ENCODE data around the gene PRR16.

PRR16 gene

GRCh38 chr5:120532835-120533234, 68.7 kb downstream of the PRR16 start:
- Histone ChIP-seq H3K4me1 (ENCODE audit: low read depth, poor library complexity, severe bottlenecking) (no peaks in the 10 kb centered on the region), H3K79me2 (ENCODE audit: insufficient read depth, low read depth) (no peaks in the 10 kb centered on the region), H3K9ac (no peak overlapping the region)

GRCh38 chr5:120533581-120533980, 69.5 kb downstream of the PRR16 start:
- no peaks in the 10 kb centered on the region for H3K27me3 ChIP-seq (ENCODE audit: insufficient read depth, low read depth)
- no peak overlapping the region for H3K4me3 ChIP-seq (IDR thresholded peaks at IDR 0.05; ENCODE audit: insufficient read depth, low read depth, low read length)
- no peak overlapping the region for H3K4me2 ChIP-seq
- no peaks in the 10 kb centered on the region for H3K4me1 ChIP-seq (ENCODE audit: low read depth, poor library complexity, severe bottlenecking)
- TF ChIP-seq CTCF (conservative IDR thresholded peaks at IDR 0.05; ENCODE audit: low read depth, low read length): no peak
- no peaks in the 10 kb centered on the region for H4K20me1 ChIP-seq (ENCODE audit: insufficient read depth)
- no peak overlapping the region for H3K9ac ChIP-seq
- no peak overlapping the region for H3K27ac ChIP-seq
- no peaks in the 10 kb centered on the region for H3K79me2 ChIP-seq (ENCODE audit: insufficient read depth, low read depth)
- H3K36me3 ChIP-seq (ENCODE audit: insufficient read depth): no peaks in the 10 kb centered on the region
- no peak overlapping the region for H2AFZ ChIP-seq (ENCODE audit: low read depth)

More at GRCh38 chr5:120532835-120533234, 68.7 kb downstream of the PRR16 start:
- no peak overlapping the region for H3K4me3 ChIP-seq (IDR thresholded peaks at IDR 0.05; ENCODE audit: insufficient read depth, low read depth, low read length)
- H3K27ac ChIP-seq: no peak overlapping the region
- TF ChIP-seq CTCF (conservative IDR thresholded peaks at IDR 0.05; ENCODE audit: low read depth, low read length): no peak
- no peaks in the 10 kb centered on the region for H4K20me1 ChIP-seq (ENCODE audit: insufficient read depth)
- H2AFZ ChIP-seq (ENCODE audit: low read depth): no peak overlapping the region
- H3K27me3 ChIP-seq (ENCODE audit: insufficient read depth, low read depth): no peaks in the 10 kb centered on the region
- H3K36me3 ChIP-seq (ENCODE audit: insufficient read depth): no peaks in the 10 kb centered on the region
- H3K4me2 ChIP-seq: no peak overlapping the region

GRCh38 chr5:120535900-120536299, 71.8 kb downstream of the PRR16 start:
- no peak for TF ChIP-seq CTCF (conservative IDR thresholded peaks at IDR 0.05; ENCODE audit: low read depth, low read length)
- Histone ChIP-seq H3K9ac (no peak overlapping the region), H3K36me3 (ENCODE audit: insufficient read depth) (no peaks in the 10 kb centered on the region), H2AFZ (ENCODE audit: low read depth) (no peak overlapping the region), H3K4me2 (no peak overlapping the region), H3K79me2 (ENCODE audit: insufficient read depth, low read depth) (no peaks in the 10 kb centered on the region), H3K27me3 (ENCODE audit: insufficient read depth, low read depth) (no peaks in the 10 kb centered on the region), H3K4me3 (IDR thresholded peaks at IDR 0.05; ENCODE audit: insufficient read depth, low read depth, low read length) (no peak overlapping the region), H4K20me1 (ENCODE audit: insufficient read depth) (no peaks in the 10 kb centered on the region), H3K27ac (no peak overlapping the region), H3K4me1 (ENCODE audit: low read depth, poor library complexity, severe bottlenecking) (no peaks in the 10 kb centered on the region)

GRCh38 chr5:120538149-120538548, 74.0 kb downstream of the PRR16 start:
- Histone ChIP-seq H3K4me1 (ENCODE audit: low read depth, poor library complexity, severe bottlenecking) (no peaks in the 10 kb centered on the region), H3K27me3 (ENCODE audit: insufficient read depth, low read depth) (no peaks in the 10 kb centered on the region), H3K27ac (no peak overlapping the region), H3K79me2 (ENCODE audit: insufficient read depth, low read depth) (no peaks in the 10 kb centered on the region), H2AFZ (ENCODE audit: low read depth) (no peak overlapping the region), H3K36me3 (ENCODE audit: insufficient read depth) (no peaks in the 10 kb centered on the region), H3K9ac (no peak overlapping the region), H3K4me3 (IDR thresholded peaks at IDR 0.05; ENCODE audit: insufficient read depth, low read depth, low read length) (no peak overlapping the region), H3K4me2 (no peak overlapping the region), H4K20me1 (ENCODE audit: insufficient read depth) (no peaks in the 10 kb centered on the region)
- TF ChIP-seq CTCF (conservative IDR thresholded peaks at IDR 0.05; ENCODE audit: low read depth, low read length): no peak

Data from KMS-11 (cell line).